Ascending aorta (tissue), 2 donors: Measurements from ENCODE around the gene EEF1A1. TPM values are rescaled to one million over a fixed set of nuclear protein-coding genes. Genes with fewer than 3 reads are reported as not detected.

Source experiments
- DNase-seq, 2 donors: peaks; one replicate each; pipeline ENCODE4 v3.0.0-alpha.2; 2019; ENCODE audit warnings: low spot score in 2 of 2
- H3K27ac ChIP-seq, 2 donors: fragments of 200-600 bp; sonication (generic); one replicate each; pipeline ENCODE4 v1.5.1; 2016 to 2017; ENCODE audit warnings: mild to moderate bottlenecking in 1 of 2
- H3K27me3 ChIP-seq: fragments of 200-600 bp; sonication (generic); one replicate; pipeline ENCODE4 v1.5.1; 2017
- H3K36me3 ChIP-seq, 2 donors: fragments of 200-600 bp; sonication (generic); one replicate each; pipeline ENCODE4 v1.5.1; 2016
- H3K4me1 ChIP-seq, 2 donors: fragments of 200-600 bp; sonication (generic); one replicate each; pipeline ENCODE4 v1.5.1; 2016 to 2017; ENCODE audit warnings: mild to moderate bottlenecking in 1 of 2
- H3K4me3 ChIP-seq, 2 donors: fragments of 200-600 bp; sonication (generic); one replicate each; pipeline ENCODE4 v1.5.1; 2016 to 2017; ENCODE audit warnings: mild to moderate bottlenecking in 1 of 2
- H3K9me3 ChIP-seq, 2 donors: fragments of 200-600 bp; sonication (generic); one replicate each; pipeline ENCODE4 v1.5.1; 2016
- CTCF ChIP-seq, 3 experiments: fragments of 200-600 bp in 2 of 3; fragments of 450-650 bp in 1 of 3; sonication (generic) in 2 of 3; IDR thresholded peaks; one replicate each; pipeline ENCODE4 v1.5.1; 2016 to 2019; ENCODE audit warnings: antibody characterized with exemption in 3 of 3, mild to moderate bottlenecking in 1 of 3, moderate library complexity in 1 of 3
- intact Hi-C: fragments of 100-400 bp; cut with DNase I; formaldehyde crosslinking; loops from one replicate; pipeline ENCODE4 v1.15.1; 2023
- total RNA-seq: library from RNA; depleted of rRNA; stranded (reverse); fragments of >200 nt; gene quantifications from one replicate; pipeline ENCODE4 v1.1.0, GENCODE V29; 2016

The EEF1A1 gene
- total RNA-seq, 1 donor from 2014 or later, result 4,361 TPM

- H3K27ac ChIP-seq, result no peak overlapping the region
- no peak for TF ChIP-seq CTCF (IDR thresholded peaks at IDR 0.05)
Measured at GRCh38 chr6:73503027-73503772, 17.6 kb downstream of the EEF1A1 start.

GRCh38 chr6:73497915-73498314 is 22.9 kb downstream of the EEF1A1 start:
- no peak overlapping the region for H3K4me3 ChIP-seq
- H3K36me3 ChIP-seq, result peaks cover 67 to 94% of the 10 kb centered on the region in 2 donors
- no peak for TF ChIP-seq CTCF (IDR thresholded peaks at IDR 0.05)
- DNase-seq, result no peak
- no peaks in the 10 kb centered on the region for H3K27me3 ChIP-seq
- H3K9me3 ChIP-seq, result no peaks in the 10 kb centered on the region
- intact Hi-C loops, result no loop called here
- no peaks in the 10 kb centered on the region for H3K4me1 ChIP-seq
- no peak overlapping the region for H3K27ac ChIP-seq

More at GRCh38 chr6:73503027-73503772, 17.6 kb downstream of the EEF1A1 start:
- intact Hi-C loops, result no loop called here
- Histone ChIP-seq H3K4me1 (no peaks in the 10 kb centered on the region), H3K27me3 (no peaks in the 10 kb centered on the region), H3K4me3 (no peak overlapping the region), H3K9me3 (no peaks in the 10 kb centered on the region), H3K36me3 (peaks cover 53 to 62% of the 10 kb centered on the region in 2 donors)
- DNase-seq, result no peak

- no peak overlapping the region for H3K4me3 ChIP-seq
- no peaks in the 10 kb centered on the region for H3K9me3 ChIP-seq
- intact Hi-C loops, result no loop called here
- H3K27me3 ChIP-seq, result no peaks in the 10 kb centered on the region
- no peaks in the 10 kb centered on the region for H3K4me1 ChIP-seq
- H3K36me3 ChIP-seq, result peaks cover 51 to 85% of the 10 kb centered on the region in 2 donors
- no peak for TF ChIP-seq CTCF (IDR thresholded peaks at IDR 0.05)
- DNase-seq, result no peak
- H3K27ac ChIP-seq, result no peak overlapping the region
Measured at GRCh38 chr6:73491377-73491776, 29.5 kb downstream of the EEF1A1 start.

GRCh38 chr6:73487473-73487872 is 33.4 kb downstream of the EEF1A1 start:
- Histone ChIP-seq H3K9me3 (no peaks in the 10 kb centered on the region), H3K36me3 (peaks cover 67 to 78% of the 10 kb centered on the region in 2 donors), H3K4me3 (no peak overlapping the region), H3K4me1 (no peaks in the 10 kb centered on the region), H3K27me3 (no peaks in the 10 kb centered on the region), H3K27ac (no peak overlapping the region)
- intact Hi-C loops, result no loop called here
- TF ChIP-seq CTCF (IDR thresholded peaks at IDR 0.05), result no peak
- no peak for DNase-seq

DNA sequence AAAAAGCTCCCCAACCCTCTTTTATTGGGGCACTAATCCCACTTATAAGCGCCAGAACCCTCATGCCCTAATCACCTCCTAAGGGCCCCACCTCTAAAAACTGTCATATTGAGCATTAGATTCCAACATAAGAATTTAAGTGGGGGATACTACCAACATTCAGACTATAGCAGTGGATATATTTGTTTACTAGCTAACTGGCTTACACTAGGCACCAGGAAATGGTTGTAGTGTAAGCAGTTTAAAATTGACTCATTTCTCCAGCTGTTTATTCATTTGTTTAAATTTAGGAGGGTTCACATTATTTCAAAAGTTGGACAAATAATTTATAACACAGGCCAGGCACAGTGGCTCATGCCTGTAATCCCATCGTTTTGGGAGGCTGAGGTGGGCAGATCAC is 36.4 kb downstream of the EEF1A1 start:
- DNase-seq, result no peak
- no peak for TF ChIP-seq CTCF (IDR thresholded peaks at IDR 0.05)
- H3K4me1 ChIP-seq, result no peaks in the 10 kb centered on the region
- no peak overlapping the region for H3K4me3 ChIP-seq
- intact Hi-C loops, result no loop called here
- no peaks in the 10 kb centered on the region for H3K27me3 ChIP-seq
- H3K9me3 ChIP-seq, result no peaks in the 10 kb centered on the region
- peaks cover 81 to 84% of the 10 kb centered on the region in 2 donors for H3K36me3 ChIP-seq
- no peak overlapping the region for H3K27ac ChIP-seq
